Activated CD4-positive, alpha-beta T cell treated with anti-CD3 and anti-CD28 coated beads, Interleukin-2, amount 50 U/mL, for 48 hours (primary cell): ENCODE data around the gene CTSA.
A peak's percentile ranks its signal among the peaks of the same experiment; 100 is the strongest.
"Not testable (repeated sequence)": the region's sequence is repeated elsewhere in the genome, so short reads cannot be mapped to it uniquely, and the experiment has no call there.

ENCODE experiments used
- DNase-seq, 2 experiments: peaks; one replicate each; pipeline ENCODE4 v3.0.0-alpha.2; 2020

The CTSA gene

DNA sequence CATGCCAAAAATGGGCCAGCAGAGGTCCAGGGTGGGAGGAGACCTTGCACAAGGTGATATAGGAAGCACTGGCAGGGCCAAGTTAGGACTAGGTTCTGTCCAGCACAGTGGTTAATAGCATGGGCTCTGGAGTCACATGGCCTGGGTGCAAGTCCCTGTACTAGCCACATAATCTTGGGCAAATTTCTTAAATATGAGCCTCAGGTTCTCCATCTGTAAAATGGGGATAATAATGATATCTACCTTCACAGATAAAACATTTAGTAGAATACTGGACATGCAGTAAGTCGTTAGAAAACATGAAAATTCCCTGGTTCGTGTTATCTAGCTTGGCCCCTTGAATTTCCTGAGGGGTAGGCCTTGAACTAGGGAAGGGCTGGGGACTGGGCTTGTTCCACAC lies 6.2 kb downstream of the CTSA start:
- no peak for DNase-seq

DNA sequence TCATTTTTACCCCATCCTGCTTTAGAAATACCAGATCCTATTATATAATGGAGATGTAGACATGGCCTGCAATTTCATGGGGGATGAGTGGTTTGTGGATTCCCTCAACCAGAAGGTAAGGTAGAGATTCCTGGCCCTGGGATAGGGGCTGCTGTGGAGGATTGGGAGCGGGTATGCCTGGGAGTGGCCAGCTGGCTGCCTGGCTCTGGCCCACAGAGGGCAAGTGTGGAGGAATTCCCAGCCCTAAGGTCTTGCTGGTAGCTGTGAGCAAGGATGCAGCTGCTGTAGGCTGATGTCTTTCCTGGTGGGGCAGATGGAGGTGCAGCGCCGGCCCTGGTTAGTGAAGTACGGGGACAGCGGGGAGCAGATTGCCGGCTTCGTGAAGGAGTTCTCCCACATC lies 6.6 kb downstream of the CTSA start:
- DNase-seq: no peak

DNA sequence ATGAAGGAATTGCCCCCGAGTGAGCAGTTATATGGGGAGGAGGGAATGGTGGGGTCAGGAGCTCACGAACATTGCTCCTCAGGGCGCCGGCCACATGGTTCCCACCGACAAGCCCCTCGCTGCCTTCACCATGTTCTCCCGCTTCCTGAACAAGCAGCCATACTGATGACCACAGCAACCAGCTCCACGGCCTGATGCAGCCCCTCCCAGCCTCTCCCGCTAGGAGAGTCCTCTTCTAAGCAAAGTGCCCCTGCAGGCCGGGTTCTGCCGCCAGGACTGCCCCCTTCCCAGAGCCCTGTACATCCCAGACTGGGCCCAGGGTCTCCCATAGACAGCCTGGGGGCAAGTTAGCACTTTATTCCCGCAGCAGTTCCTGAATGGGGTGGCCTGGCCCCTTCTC lies 7.2 kb downstream of the CTSA start:
- DNase-seq: no peak

DNA sequence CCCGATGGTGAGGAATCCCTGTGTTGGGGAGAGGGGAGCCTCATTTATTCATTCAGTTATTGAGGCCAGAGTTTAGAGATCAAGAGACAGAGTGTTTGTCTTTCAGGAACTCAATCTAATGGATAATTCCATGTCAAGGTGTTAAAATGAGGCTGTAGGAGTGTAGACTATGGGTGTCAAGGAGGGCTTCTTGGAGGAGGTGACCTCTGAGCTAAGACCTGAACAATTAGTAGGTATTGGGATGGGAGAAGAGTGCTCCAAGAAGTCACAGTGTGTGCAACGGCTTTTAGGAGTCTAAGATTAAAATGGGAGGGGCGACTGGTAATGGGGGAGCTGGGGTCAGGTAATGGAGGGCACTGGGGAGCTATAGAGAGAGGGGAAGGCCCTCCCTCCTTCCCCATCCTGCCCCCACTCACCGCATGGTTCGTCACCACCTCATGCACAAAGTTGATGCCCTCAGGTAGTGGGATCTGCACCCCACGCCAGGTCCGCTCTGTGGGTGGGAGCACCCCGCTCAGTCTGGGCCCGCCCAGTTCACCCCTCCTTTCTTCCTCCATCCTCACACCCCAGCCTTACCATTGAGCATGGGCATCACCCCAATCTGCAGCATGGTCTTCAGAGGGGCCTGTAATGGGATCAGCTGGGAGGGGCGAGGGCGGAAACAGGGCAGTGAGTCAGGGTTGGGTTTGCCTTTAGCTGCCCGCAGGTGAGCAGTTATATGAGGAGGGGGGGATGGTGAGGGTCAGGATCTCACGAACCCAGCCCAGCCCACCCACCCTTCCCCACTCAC lies 8.1 kb downstream of the CTSA start:
- no peak for DNase-seq

DNA sequence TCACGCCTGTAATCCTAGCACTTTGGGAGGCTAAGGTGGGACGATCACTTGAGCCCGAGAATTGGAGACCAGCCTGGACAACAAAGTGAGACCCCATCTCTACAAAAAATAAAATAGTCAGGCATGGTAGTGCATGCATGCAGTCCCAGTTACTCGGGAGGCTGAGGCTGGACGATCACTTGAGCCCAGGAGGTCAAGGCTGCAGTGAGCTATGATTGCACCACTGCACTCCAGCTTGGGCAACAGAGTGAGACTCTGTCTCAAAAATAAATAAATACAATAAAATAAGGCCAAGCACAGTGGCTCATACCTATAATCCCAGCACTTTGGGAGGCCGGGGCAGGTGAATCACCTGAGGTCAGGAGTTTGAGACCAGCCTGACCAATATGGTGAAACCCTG lies 10.2 kb downstream of the CTSA start:
- DNase-seq: not testable (repeated sequence)

DNA sequence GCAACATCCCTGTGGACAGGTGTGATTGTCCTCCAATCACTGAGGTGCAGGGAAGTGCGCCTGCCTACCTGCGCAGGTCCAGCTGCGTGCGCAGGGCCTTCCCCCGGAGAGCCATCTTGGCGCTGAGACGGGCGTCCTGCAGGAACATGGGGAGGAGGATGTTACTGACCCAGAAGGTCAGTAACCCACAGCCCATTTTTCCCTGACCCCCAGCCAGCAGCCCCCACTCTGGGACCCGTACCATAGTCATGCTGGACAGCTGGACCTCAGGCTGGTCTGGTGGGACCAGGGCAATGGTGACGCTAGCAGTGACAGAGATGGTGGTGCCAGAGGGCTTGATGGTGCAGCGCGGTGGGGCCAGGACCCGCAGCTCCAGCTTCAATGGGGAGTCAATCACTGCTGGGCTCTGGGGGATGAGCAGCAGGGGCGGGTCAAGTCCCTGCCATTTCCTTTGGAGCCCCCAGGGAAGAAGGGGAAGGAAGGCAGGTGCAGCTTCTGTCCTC lies 11.1 kb downstream of the CTSA start:
- DNase-seq: no peak

DNA sequence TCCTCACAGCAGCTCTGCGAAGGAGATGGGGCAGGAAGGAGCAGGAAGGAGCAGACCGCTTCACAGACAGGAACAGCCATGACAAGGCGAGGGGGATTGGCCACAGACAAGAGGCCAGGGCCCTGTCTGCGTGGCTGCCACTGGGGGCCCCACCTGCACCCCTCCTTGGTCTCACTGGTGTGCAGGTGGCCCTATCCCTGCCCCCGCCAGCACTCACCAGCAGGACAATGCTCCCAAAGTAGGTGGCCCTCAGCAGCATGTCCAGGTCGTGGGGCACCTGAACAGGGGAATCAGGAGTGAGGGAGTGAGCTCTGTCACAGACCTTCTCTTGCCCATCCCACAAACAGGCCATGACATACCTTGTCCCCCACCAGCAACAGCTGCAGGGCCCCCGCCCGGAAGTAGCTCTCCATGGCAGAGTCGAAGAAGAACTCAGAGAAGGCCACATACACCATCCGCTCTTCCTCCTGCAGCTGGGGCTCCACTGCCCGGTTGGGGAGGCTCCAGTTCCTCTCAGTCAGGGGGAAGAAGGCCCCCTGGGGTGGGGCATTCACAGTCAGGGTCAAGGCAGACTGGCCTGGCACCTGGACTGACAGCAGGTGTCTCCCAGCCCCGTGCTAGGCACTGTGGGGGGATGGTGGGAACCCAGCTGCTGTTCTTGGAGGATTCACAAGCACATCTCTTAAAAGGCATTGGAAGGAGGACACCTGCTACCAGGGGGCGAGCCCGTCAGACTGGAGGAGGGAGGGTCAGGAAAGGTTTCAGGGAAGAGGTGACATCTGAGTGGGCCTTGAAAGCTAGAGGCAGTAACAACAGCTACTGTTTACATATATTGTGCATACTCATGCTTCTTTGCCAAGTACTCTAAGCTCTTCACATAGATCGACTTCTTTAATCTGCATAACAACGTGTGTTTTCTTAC lies 13.7 kb downstream of the CTSA start:
- DNase-seq: no peak

DNA sequence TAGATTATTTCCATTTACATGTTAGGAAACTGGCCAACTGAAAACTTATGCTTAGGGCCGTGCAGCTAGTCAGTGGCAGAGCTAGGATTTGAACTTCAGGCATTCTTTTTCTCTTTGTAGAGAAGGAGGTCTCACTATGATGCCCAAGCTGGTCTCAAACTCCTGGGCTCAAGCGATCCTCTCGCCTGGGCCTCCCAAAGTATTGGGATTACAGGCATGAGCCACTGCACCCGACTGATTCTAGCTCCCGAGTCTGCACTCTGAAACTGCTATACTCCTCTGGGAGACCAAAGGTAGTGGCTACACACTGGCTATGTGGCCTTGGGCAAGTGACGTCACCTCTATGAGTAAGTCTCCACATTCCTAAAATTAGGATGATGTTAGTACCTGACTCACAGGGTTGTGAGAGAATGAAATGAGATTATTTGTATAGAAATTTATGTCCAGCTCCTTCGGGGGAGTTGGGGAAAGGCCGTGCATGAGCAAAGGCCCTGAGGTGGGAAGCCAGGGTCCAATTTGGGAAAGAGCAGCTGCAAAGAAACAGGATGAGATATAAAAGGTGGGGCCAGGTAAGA lies 14.5 kb downstream of the CTSA start:
- DNase-seq: no peak

DNA sequence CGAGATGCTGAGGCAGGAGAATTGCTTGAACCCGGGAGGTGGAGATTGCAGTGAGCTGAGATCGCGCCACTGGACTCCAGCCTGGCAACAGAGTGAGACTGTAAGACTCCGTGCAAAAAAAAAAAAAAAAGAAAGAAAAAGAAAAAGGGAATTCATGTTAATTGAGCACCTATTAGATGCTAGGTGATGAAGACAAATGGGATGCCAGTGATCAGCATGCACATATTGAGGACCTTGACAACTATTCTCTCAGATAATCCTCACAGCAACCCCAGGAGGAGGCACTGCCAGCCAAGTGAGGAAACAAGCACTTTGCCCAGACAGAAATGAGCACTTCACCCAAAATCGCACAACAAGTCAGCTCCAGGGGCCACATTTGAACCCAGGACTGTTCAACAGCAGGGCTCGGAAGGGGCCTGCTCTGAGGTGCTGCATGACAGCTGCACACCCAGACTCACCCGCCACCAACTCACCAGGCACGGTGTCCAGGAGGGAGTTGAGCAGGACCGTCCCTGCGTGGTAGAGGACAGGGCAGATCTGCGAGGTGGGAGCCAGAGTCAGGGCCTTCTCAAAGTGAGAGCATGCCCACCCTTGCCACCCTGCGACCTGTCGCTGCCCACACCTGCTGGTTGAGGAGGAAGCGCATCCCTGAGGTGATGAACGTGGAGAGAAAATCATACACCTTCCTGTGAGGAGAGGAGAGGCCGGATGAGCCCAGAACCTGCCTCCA lies 16.2 kb downstream of the CTSA start:
- no peak for DNase-seq

DNA sequence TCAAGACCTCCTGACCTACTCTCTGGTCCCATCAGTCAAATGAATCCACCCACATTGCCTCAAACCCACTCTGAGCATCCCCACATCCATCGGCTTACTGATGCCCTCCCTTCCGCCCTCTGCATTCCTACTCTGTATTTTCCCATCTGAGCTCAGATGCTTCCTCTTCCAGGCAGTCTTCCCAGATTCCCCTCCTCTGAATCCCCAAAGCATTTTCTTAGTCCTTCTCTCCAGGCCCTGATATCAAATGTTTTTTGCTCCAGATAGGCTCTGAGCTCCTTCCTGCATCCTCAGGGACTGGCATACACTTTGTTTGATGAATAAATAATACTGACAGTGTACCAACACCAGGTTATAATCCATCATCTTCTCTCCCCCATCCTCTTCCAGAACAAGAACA lies 16.9 kb downstream of the CTSA start:
- DNase-seq: no peak

DNA sequence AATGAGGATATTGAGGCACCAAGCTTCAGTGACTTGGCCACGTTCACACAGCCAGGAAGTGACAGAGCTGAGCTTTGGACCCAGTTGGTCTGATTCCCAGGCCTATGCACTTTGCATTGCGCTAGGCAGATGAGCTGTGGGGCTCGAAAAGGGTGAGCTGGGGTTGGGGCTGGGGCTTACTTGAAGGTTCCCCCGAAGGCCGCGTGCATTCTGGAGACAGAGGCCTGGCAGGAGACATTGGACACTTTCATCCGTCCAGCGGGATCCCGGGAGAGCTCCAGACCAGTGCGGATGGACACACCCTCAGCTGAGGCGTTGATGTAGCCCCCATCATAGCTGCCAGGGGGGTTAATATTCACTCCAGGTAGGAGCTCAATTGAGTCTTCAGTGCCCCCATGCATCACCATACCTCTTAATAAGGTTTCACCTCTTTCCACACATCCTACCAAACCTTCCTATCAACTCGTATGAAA lies 18.2 kb downstream of the CTSA start:
- DNase-seq: no peak

DNA sequence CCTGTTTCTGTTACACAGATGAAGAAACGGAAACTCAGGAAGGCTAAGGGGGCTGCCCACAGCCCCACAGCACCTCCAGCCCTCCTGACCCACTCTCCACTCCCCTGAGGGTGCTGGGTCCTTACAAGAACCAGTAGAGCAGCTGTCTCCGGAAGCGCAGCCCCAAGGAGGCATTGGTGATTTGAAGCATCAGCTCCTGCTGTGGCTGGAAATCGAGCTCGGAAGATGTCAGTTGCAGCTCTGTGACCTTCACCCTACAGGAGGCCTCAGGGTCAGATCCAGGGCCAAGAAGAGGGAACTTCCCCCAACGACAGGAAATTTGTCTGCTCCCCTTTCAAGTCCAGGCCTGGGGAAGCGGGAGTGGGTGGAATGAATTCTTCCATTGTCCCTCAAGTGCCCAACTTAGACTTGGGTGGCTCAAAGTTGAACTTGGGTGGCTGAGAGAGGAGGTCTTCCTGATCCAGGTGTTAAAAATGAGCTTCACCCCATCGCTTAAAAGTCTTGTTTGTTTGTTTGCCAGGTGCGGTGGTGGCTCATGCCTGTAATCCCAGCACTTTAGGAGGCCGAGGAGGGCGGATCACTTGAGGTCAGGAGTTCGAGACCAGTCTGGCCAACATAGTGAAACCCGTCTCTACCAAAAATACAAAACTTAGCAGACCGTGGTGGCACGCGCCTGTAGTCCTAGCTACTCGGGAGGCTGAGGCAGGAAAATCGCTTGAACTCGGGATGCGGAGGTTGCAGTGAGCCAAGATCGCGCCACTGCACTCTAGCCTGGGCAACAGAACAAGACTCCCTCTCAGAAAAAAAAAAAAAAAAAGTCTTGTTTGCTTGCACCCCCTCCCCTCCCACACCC lies 18.9 kb downstream of the CTSA start:
- DNase-seq: no peak

DNA sequence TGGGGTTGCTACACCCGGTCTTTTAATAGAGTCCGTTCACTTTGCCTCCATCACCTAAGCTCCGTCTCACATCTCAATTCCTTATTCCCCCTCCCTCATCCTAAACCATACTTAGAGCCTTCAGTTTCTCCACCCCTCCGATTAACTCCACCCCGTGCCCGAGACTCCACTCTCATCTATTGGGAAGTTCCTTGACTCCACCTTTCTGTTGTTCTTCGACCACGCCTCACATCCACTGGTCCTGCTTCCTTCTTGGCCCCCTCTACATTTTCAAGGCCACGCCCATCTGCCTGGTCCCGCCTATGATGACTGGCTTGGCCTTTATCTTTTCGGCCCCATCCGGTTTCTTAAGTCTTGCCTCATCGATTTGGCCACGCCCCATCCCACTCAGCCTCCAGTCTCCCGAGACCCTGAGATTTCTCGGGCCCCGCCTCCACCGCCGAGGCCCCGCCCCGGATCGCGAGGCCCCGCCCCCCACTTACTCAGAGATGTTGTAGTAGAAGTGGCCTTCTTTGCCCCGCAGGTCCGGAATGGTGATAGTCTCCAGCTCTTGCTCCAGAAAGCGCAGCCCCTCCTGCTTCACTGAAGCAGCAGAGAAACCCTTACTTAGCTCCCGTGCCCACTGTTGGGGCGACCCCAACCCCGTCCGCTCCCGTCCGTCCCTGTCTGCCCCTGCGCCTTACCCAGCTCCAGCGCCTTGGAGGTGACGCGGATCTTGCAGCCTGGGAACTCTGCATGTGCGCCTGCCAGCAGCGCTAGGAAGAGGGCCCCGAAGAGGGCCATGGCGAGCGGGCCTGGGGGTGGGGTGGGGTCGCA lies 19.7 kb downstream of the CTSA start:
- peak; percentile 97 to 98 for DNase-seq

DNA sequence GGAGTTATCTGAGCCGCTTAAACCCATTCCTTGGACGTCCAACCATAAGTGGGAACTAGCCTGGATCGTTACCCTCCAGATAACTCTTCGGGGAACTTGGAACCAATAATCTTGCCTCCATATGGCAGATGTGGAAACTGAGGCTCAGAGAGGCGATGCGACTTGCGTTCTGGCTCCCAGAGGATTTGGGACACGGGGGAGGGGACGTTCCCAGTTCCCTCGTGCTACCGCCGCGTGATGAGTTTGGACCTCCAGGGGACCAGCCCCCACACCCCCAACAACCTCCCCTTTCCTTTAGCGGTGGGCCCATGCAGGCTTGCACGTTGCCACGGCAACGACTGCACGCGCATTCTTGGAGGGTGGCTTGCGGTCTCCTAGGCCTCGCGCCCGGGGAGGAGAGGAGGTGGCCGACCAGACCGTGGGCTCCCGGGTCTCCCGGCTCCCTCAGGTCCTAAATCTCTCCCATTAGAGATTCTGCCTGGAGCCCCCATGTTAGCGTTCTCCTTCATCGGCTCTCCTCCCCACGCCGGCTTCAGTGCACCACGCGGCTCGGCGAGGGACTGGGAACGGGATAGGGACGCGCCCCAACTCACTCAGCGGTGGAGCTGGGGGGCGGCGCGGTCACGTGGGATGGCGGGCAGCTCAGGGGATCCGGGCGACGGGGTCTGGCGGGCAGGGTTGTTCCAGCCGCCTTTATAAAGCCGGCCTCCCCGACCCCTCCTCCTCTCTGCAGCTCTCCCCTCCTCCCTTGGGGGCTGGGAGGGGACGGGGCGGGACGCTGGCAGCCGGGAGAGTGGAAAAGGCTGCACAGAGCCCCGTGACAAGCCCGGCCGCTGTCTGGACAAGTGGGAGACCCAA lies 20.6 kb downstream of the CTSA start, which contains the start of gene PLTP:
TSS of gene PLTP (minus strand) at position 670 of the 858 bp plus-strand sequence. CDS start 703 bp downstream, outside the sequence.
- peak; percentile 28 to 31 for DNase-seq

DNA sequence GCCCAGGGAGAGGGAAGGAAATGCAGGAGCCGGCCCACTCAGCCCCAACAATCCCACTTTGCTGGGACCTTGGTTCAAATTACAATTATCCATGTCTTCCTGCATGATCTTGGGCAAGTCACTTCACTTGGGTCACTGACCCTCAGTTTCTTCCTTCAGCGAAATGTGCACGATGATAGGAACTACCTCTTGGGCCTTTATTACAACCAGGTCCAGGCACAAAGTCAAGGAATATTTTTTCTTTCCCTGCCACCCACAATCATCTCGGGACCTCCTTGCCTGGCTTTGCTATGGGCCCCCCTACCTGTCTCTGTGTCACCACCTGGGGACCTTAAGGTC lies 21.2 kb downstream of the CTSA start:
- DNase-seq: no peak

DNA sequence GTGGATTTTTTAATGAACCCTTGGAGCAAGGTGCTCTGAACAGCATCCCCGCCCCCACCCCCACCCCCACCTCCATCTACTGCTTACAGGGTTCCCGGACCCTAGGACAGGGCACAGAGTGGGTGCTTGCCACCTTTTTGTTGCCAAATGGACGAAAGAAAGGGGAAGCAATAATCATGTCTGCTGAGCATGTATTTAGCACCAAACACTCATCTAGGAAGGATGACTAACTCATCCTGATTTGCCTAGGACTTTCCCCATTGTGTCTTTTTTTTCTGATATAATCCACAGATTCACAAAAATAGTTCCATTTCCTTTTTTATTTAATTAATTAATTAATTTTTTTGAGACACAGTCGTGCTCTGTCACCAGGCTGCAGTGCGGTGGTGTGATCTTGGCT lies 22.0 kb downstream of the CTSA start:
- DNase-seq: no peak

DNA sequence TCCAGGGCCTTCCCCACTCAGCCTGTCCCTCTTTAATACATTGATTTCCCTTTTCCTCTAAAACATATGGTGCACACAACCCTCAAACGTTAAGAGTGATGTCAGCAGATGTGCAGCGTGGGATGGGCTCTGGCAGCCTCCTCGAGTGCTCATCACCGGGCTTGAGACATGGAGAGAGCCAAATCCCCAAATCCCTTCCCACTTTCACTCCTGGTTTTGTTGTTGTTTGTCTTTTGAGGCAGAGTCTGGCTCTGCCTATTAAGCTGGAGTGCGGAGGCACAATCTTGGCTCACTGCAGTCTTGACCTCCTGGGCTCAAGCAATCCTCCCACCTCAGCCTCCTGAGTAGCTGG lies 26.6 kb downstream of the CTSA start:
- no peak for DNase-seq

DNA sequence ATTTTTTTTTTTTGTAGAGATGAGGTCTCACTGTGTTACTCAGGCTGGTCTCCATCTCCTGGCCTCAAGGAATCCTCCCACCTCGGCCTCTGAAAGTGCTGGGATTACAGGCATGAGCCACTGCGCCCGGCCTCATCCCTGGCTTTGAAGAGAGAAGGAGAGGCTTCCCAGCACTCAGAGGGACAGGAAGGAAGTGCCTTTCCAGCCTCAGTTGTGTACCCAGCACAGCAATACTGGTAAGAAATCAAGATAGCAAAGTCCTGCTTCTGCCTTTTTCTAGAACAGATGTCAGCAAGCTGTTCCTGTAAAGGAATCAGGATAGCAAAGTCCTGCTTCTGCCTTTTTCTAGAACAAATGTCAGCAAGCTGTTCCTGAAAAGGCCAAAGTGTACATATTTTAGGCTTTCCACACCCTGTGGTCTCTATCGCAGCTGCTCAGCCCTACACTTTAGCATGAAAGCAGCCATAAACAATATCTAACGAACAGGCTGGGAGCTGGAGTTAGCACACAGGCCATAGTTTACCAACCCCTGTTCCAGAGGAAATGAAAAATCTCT lies 27.1 kb downstream of the CTSA start:
- DNase-seq: no peak

DNA sequence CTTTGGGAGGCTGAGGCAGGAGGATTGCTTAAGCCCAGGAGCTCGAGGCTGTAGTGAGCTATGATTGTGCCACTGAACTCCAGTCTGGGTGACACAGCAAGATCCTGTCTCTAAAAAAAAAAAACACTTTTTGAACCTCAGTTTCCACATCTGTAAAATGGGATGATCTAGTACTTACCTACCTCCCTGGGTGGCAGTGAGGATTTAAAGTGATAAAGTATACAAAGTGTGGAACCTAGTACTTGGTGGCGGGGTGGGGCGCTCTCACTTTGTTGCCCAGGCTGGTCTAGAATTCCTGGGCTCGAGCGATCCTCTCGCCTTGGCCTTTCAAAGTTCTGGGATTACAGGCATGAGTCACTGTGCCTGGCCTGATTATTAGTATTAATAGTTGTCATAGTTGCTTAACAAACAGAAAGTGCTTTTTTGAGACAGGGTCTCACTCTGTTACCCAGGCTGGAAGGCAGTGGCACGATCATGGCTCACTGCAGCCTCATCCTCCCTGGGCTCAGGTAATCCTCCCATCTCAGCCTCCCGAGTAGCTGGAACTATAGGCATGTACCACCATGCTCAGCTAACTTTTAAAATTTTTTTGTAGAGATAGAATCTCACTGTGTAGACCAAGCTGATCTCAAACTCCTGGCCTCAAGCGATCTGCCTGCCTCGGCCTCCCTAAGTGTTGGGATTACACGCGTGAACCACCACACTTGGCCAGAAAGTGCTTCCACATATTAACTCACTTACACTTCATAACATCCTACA lies 27.8 kb downstream of the CTSA start:
- no peak for DNase-seq
